GM19099 (cell line): ENCODE measurements around the gene ZC3H4.

ENCODE experiments used
- POLR2A ChIP-seq: IDR thresholded peaks from 3 replicates; pipeline ENCODE4 v1.6.1; 2011; ENCODE audit warnings: low read depth; ENCODE audit not compliant: insufficient read length; ENCODE audit errors: extremely low read depth

The ZC3H4 gene

DNA sequence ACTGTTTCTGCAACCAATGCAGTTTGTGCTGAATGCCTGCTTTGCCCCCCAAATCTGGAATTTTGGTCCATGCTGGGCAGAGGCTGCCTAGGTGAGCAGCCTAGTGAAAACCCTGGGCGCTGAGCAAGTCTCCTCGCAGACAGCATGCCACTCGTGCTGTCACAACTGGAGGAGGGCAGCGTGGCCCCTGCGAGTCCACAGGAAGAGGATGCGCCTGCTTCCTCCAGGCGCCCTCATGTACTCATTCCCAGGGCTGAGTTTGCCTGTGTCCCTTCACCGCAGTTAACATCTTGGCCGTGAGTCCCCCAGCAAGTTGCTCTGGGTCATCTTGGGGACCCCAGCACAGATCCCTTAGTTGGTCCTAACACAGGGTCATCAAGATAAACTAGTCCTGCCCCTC lies 39.0 kb downstream of the ZC3H4 start:
- no peak for TF ChIP-seq POLR2A

GRCh38 chr19:47073574-47073973 lies 40.0 kb downstream of the ZC3H4 start:
- TF ChIP-seq POLR2A = no peak

- TF ChIP-seq POLR2A = no peak
Measured at GRCh38 chr19:47072323-47072722, 41.3 kb downstream of the ZC3H4 start.

GRCh38 chr19:47071731-47072130 lies 41.8 kb downstream of the ZC3H4 start:
- no peak for TF ChIP-seq POLR2A

- no peak for TF ChIP-seq POLR2A
Measured at GRCh38 chr19:47070756-47071155, 42.8 kb downstream of the ZC3H4 start.

DNA sequence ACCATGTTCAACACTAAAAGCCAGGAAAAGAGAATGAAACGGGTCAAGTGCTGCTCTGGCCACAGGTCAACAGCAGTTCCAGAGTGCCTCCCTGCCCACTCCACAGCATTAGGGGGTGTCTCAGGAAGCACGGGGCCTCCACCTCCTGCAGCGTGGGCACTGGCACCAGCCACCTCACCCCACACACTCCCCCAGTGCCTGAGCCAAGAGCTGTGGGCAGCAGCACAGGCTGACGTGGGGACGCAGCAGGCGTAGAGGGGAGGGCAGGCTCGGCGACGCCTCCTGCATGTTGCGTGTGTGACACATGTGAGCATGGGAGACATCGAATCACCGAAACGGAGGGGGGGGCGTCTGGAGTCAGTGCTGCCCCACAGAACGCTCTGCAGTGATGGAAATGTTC lies 43.8 kb downstream of the ZC3H4 start:
- no peak for TF ChIP-seq POLR2A

GRCh38 chr19:47068876-47069406 lies 44.6 kb downstream of the ZC3H4 start:
- TF ChIP-seq POLR2A = no peak

GRCh38 chr19:47068246-47068645 lies 45.3 kb downstream of the ZC3H4 start:
- TF ChIP-seq POLR2A = no peak

GRCh38 chr19:47067215-47067847 lies 46.2 kb downstream of the ZC3H4 start:
- no peak for TF ChIP-seq POLR2A

DNA sequence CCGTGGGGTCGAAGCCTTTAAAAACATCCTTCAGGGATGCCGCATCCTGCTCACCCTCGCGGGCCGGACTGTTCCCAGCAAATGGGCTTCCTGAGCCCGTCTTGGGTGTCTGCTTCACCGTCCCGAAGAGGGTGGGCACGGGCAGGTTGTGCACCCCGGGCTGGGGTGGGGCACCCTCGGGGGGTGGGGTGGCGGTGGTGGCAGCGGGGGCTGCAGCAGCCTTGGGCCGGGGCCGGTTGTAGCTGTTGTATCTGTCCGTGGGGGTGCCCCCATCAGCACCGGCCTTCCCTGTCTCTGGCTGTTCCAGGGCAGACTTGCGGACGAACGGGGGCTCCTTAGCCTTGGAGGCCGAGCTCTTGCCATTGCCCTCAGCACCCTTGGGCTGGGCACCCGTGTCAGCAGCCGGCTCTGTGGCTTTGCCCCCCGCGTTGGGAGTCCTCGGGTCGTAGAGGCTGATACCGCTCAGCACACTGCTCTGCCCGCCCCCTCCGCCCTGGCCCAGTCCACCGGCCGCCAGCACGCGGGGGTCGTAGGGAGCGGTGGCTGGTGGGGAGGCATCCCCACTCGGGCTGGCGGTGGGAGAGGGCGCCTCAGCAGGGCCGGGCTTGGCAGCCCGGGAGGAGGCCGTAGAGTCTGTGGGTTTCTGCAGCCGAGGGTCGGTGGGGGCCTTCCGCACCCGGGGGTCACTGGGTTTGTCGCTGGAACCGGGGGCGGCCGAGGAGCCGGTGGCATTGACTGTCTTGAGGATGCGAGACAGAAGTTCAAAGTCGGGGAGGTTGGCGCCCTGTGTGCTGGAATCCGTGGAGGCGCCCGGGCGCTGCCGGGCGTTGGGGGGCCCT lies 47.0 kb downstream of the ZC3H4 start:
- no peak for TF ChIP-seq POLR2A

DNA sequence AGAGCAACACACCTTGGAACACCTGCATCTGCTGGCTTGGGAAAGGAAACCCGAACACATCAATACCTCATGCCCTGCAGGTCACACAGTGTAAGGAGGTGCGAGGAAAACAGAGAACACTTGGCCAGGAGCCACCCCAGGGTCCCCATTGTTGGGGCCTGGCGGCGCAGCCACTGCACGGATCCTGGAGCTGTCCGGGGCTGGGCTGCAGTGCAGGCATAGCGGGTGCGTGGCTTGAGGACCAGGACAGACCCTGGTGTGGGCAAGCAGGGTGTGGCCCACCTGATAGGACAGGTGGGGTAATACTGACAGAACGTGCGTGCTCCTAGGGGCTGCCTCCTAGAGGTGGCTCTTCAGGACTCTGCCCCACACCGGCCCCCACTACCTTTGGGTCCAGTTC lies 48.3 kb downstream of the ZC3H4 start:
- TF ChIP-seq POLR2A = no peak

DNA sequence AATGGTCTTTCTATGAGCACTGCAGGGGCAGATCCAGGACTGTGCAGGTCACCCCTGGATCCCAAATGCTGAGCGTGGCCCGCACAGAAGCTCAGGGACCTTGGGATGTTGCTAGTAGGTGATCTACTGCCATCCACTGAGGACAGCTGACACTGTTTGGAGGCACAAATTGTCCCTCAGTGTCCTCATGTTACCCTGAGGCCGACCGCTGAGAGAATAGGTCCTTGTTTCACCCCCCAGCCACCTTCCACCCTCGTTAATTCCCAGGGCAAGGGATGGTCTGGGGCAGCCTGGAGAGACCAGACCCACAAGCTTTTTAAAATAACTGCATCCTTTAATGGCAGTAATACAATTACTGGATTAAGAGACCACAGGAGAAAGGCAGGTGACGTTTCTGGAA lies 49.7 kb downstream of the ZC3H4 start:
- no peak for TF ChIP-seq POLR2A

DNA sequence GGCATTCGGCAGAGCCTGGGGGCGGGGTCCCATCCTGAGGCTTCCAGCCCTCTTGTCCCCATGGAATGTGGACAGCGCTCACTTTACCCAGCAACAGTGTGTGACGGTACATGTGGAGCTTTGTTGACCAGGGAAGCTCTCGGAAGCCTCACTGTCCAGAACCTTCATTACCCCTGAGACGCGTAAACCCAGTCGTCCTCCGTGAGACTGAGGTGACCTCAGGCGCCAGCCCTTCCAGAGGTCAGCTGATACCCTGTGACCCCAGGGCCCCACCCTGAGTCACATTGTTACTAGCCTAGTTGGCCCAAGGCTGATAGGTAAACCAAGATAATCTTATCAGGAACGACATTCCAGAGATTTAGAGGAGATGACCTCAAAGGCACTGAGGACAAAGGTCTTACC lies 55.0 kb downstream of the ZC3H4 start:
- no peak for TF ChIP-seq POLR2A

DNA sequence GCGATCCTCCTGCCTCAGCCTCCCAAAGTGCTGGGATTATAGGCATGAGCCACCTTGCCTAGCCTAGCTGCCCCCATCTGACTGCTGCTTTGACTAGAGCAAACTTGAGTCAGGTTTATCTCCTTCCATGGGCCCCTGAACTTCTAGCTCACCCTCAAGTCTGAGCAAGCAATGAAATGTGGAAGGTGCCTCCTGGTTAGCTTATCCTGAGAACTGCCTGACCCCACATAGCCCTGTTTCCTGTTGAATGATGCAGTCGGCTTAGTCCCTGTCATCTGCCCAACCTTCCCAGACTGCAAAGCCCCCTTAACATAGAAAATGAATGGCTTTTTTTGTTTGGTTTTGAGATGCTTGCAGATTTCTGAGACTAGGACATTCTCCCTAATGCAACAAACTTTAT lies 56.2 kb downstream of the ZC3H4 start:
- TF ChIP-seq POLR2A = no peak

DNA sequence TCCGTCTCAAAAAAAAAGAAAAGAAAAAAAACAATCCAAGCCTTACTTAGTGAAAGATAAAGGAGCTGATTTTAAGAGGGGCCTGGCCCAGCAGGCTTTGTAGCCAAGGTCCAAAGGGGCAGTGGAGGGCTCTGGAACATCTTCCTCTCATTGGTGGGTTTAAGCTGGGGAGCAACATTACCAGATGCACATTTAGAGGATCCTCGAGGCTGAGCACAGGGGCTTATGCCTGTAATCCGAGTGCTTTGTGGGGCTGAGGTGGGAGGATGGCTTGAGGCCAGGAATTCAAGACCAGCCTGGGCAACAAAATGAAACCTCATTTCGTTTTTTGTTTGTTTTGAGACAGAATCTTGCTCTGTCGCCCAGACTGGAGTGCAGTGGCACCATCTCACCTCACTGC lies 57.2 kb downstream of the ZC3H4 start:
- TF ChIP-seq POLR2A = no peak

DNA sequence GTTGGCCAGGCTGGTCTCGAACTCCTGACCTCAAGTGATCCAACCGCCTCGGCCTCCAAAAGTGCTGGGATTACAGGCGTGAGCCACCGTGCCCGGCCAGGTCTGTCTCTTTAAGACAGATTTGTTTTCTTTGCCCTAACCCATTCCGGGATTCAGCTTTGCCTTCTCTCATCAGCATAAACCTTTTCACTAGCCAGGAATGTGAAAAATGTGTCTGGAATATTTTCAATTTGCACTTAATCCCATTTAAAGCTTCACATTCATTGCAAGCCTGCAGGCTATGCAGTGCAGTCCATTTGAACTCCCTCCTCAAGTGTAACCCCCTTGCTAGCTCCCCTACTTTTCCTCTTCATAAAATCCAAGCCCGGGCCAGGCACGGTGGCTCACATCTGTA lies 64.3 kb downstream of the ZC3H4 start:
- no peak for TF ChIP-seq POLR2A
